ENCODE data around the gene PCSK4. TPM values are rescaled to one million over a fixed set of nuclear protein-coding genes. Genes with fewer than 3 reads are reported as not detected.
"Not testable (repeated sequence)": the region's sequence is repeated elsewhere in the genome, so short reads cannot be mapped to it uniquely, and the experiment has no call there.

PCSK4 gene
- 1 to 10 TPM; 1.8 to 3.9 TPM for total RNA-seq

- Mint-ChIP-seq H3K36me3 (ENCODE audit: low read depth) (no peaks in the 10 kb centered on the region), H3K27ac (peak within 1 kb of the TSS; percentile 66), H3K4me1 (peaks cover 9% of the 10 kb centered on the region), H3K9me3 (ENCODE audit: low read depth) (no peaks in the 10 kb centered on the region), H3K4me3 (peak within 1 kb of the TSS; percentile 72), H3K27me3 (peaks cover 3% of the 10 kb centered on the region)
- DNase-seq (peak; percentile 99), ATAC-seq (peak; percentile 92)
- intact Hi-C loops (cut with DNase I, micrococcal nuclease), result loop anchor here (1.0 to 2.0 kb wide), 20 partner anchors 11 to 694 kb away; partner anchors contain the start of genes C19orf25 (in 2 of the 2), ADAMTSL5 (in 1 of the 2), ATP8B3 (in 1 of the 2) and CIRBP (in 1 of the 2)
- CTCF ChIA-PET, result interaction anchor here (0.7 to 1.4 kb wide), 3 partner anchors 15 to 45 kb away, joined by 3 to 4 read pairs (median 4); no protein-coding TSS in a partner anchor
- POLR2A ChIA-PET, result interaction anchor here (0.6 to 1.3 kb wide), 4 partner anchors 13 to 221 kb away, joined by 3 to 7 read pairs (median 4); partner anchors contain the start of gene CIRBP
Observed at GRCh38 chr19:1490311-1491113, at the start of gene PCSK4. TSS of gene PCSK4 (minus strand) at chr19:1490350. CDS start at chr19:1490346, 4 bp downstream.

GRCh38 chr19:1539749-1540148, 49.6 kb upstream of the PCSK4 start:
- H3K9me3 Mint-ChIP-seq (ENCODE audit: low read depth); H3K27ac Mint-ChIP-seq; ATAC-seq; H3K4me3 Mint-ChIP-seq; H3K4me1 Mint-ChIP-seq; H3K36me3 Mint-ChIP-seq (ENCODE audit: low read depth); CTCF ChIA-PET; intact Hi-C loops (cut with DNase I, micrococcal nuclease); DNase-seq: not testable (repeated sequence)
- peaks cover 12% of the 10 kb centered on the region for H3K27me3 Mint-ChIP-seq
- POLR2A ChIA-PET, result interaction anchor here (0.6 kb wide), 1 partner anchor 775 kb away, joined by 4 read pairs; no protein-coding TSS in a partner anchor

- ATAC-seq (no peak), DNase-seq (no peak)
- CTCF ChIA-PET, result no interaction called here
- no peaks in the 10 kb centered on the region for H3K9me3 Mint-ChIP-seq (ENCODE audit: low read depth)
- peaks cover 12% of the 10 kb centered on the region for H3K27me3 Mint-ChIP-seq
- POLR2A ChIA-PET, result no interaction called here
- intact Hi-C loops (cut with DNase I, micrococcal nuclease), result no loop called here
- H3K36me3 Mint-ChIP-seq (ENCODE audit: low read depth), result no peaks in the 10 kb centered on the region
- H3K27ac Mint-ChIP-seq, result no peak overlapping the region
- H3K4me3 Mint-ChIP-seq, result no peak overlapping the region
- no peaks in the 10 kb centered on the region for H3K4me1 Mint-ChIP-seq
Observed at GRCh38 chr19:1538978-1539377, 48.8 kb upstream of the PCSK4 start.

- H3K4me1 Mint-ChIP-seq; ATAC-seq; DNase-seq; intact Hi-C loops (cut with DNase I, micrococcal nuclease); POLR2A ChIA-PET; H3K27ac Mint-ChIP-seq; H3K36me3 Mint-ChIP-seq (ENCODE audit: low read depth); H3K9me3 Mint-ChIP-seq (ENCODE audit: low read depth); H3K4me3 Mint-ChIP-seq: not testable (repeated sequence)
- CTCF ChIA-PET, result interaction anchor here (0.6 kb wide), 1 partner anchor 632 kb away, joined by 3 read pairs; no protein-coding TSS in a partner anchor
- H3K27me3 Mint-ChIP-seq, result peaks cover 11% of the 10 kb centered on the region
Observed at GRCh38 chr19:1535699-1536098, 45.5 kb upstream of the PCSK4 start.

GRCh38 chr19:1534972-1535371, 44.8 kb upstream of the PCSK4 start:
- H3K27me3 Mint-ChIP-seq, result peaks cover 10% of the 10 kb centered on the region
- no peaks in the 10 kb centered on the region for H3K4me1 Mint-ChIP-seq
- H3K27ac Mint-ChIP-seq, result no peak overlapping the region
- CTCF ChIA-PET, result no interaction called here
- H3K4me3 Mint-ChIP-seq, result no peak overlapping the region
- DNase-seq, result no peak
- POLR2A ChIA-PET, result no interaction called here
- H3K9me3 Mint-ChIP-seq (ENCODE audit: low read depth), result no peaks in the 10 kb centered on the region
- no peaks in the 10 kb centered on the region for H3K36me3 Mint-ChIP-seq (ENCODE audit: low read depth)
- intact Hi-C loops (cut with DNase I, micrococcal nuclease), result no loop called here
- ATAC-seq, result no peak

- Mint-ChIP-seq H3K9me3 (ENCODE audit: low read depth) (no peaks in the 10 kb centered on the region), H3K4me1 (no peaks in the 10 kb centered on the region), H3K27me3 (peaks cover 9% of the 10 kb centered on the region), H3K36me3 (ENCODE audit: low read depth) (no peaks in the 10 kb centered on the region), H3K4me3 (no peak overlapping the region), H3K27ac (no peak overlapping the region)
- intact Hi-C loops (cut with DNase I, micrococcal nuclease), result no loop called here
- no peak for ATAC-seq
- ChIA-PET POLR2A (no interaction called here), CTCF (no interaction called here)
- no peak for DNase-seq
Observed at GRCh38 chr19:1533510-1534150, 43.5 kb upstream of the PCSK4 start.

GRCh38 chr19:1532003-1532402, 41.9 kb upstream of the PCSK4 start:
- DNase-seq (no peak), ATAC-seq (no peak)
- intact Hi-C loops (cut with DNase I, micrococcal nuclease), result no loop called here
- ChIA-PET POLR2A (no interaction called here), CTCF (interaction anchor here (0.7 kb wide), 1 partner anchor 218 kb away, joined by 4 read pairs; no protein-coding TSS in a partner anchor)
- Mint-ChIP-seq H3K4me1 (no peaks in the 10 kb centered on the region), H3K9me3 (ENCODE audit: low read depth) (no peaks in the 10 kb centered on the region), H3K4me3 (no peak overlapping the region), H3K36me3 (ENCODE audit: low read depth) (no peaks in the 10 kb centered on the region), H3K27me3 (peaks cover 12% of the 10 kb centered on the region), H3K27ac (no peak overlapping the region)

GRCh38 chr19:1531587-1531986, 41.4 kb upstream of the PCSK4 start:
- H3K4me1 Mint-ChIP-seq, result no peaks in the 10 kb centered on the region
- POLR2A ChIA-PET, result no interaction called here
- H3K27ac Mint-ChIP-seq, result no peak overlapping the region
- H3K36me3 Mint-ChIP-seq (ENCODE audit: low read depth), result no peaks in the 10 kb centered on the region
- no peak for ATAC-seq
- CTCF ChIA-PET, result interaction anchor here (0.8 kb wide), 1 partner anchor 10 kb away, joined by 3 read pairs; no protein-coding TSS in a partner anchor
- intact Hi-C loops (cut with DNase I, micrococcal nuclease), result no loop called here
- H3K27me3 Mint-ChIP-seq, result peaks cover 15% of the 10 kb centered on the region
- DNase-seq, result no peak
- H3K9me3 Mint-ChIP-seq (ENCODE audit: low read depth), result no peaks in the 10 kb centered on the region
- H3K4me3 Mint-ChIP-seq, result no peak overlapping the region

- H3K9me3 Mint-ChIP-seq (ENCODE audit: low read depth); H3K27ac Mint-ChIP-seq; intact Hi-C loops (cut with DNase I, micrococcal nuclease); H3K4me3 Mint-ChIP-seq; H3K36me3 Mint-ChIP-seq (ENCODE audit: low read depth); ATAC-seq; POLR2A ChIA-PET; DNase-seq; H3K4me1 Mint-ChIP-seq: not testable (repeated sequence)
- H3K27me3 Mint-ChIP-seq, result peaks cover 21% of the 10 kb centered on the region
- CTCF ChIA-PET, result interaction anchor here (0.8 kb wide), 1 partner anchor 11 kb away, joined by 3 read pairs; no protein-coding TSS in a partner anchor
Observed at GRCh38 chr19:1530856-1531255, 40.7 kb upstream of the PCSK4 start.

- DNase-seq, result no peak
- peaks cover 31% of the 10 kb centered on the region for H3K27me3 Mint-ChIP-seq
- intact Hi-C loops (cut with DNase I, micrococcal nuclease), result no loop called here
- H3K36me3 Mint-ChIP-seq (ENCODE audit: low read depth), result no peaks in the 10 kb centered on the region
- H3K4me3 Mint-ChIP-seq, result no peak overlapping the region
- ChIA-PET CTCF (no interaction called here), POLR2A (no interaction called here)
- H3K4me1 Mint-ChIP-seq, result peaks cover 3% of the 10 kb centered on the region
- ATAC-seq, result no peak
- no peak overlapping the region for H3K27ac Mint-ChIP-seq
- no peaks in the 10 kb centered on the region for H3K9me3 Mint-ChIP-seq (ENCODE audit: low read depth)
Observed at GRCh38 chr19:1529430-1529816, 39.3 kb upstream of the PCSK4 start.

GRCh38 chr19:1528596-1529429, 38.7 kb upstream of the PCSK4 start:
- Mint-ChIP-seq H3K27me3 (peaks cover 33% of the 10 kb centered on the region), H3K4me1 (peaks cover 5% of the 10 kb centered on the region), H3K4me3 (no peak overlapping the region), H3K36me3 (ENCODE audit: low read depth) (no peaks in the 10 kb centered on the region), H3K27ac (no peak overlapping the region), H3K9me3 (ENCODE audit: low read depth) (no peaks in the 10 kb centered on the region)
- ChIA-PET POLR2A (no interaction called here), CTCF (no interaction called here)
- intact Hi-C loops (cut with DNase I, micrococcal nuclease), result no loop called here
- ATAC-seq (no peak), DNase-seq (no peak)

Data from activated CD4-positive, alpha-beta T cell treated with anti-CD3 and anti-CD28 coated beads for 36 hours (primary cell).